Hypothalamus (tissue), 51 donors: ENCODE measurements around the gene AFMID.

ENCODE experiments used
- DNase-seq, 51 donors: peaks; one replicate each; lab custom pipeline; 2025; lab: John Stamatoyannopoulos, UW

The AFMID gene

GRCh38 chr17:78175643-78175981 lies 11.6 kb upstream of the AFMID start:
- DNase-seq = no peak

DNA sequence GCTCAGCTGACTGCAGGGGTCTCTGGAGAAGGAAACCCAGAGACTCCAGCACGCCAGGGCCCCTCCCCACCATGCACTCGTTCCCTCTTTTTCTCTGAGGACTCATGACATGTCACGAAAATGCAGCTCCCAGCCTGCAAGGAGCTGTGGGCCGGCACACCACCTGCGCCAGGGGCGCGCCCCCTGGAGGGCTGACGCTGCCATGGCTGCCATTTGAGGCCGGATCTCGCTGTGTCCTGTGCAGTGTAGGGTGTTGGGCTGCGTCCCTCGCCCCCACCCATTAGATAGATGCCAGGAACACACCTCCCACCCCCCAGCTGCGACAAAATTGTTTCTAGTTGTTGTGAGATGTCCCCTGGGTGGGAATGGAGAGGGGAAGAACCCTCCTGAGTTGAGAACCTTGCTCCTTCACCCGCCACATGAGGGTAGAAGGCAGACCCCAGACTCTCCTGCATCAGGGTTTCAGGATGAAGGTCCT lies 10.6 kb upstream of the AFMID start:
- DNase-seq = peak in 42 of 51 donors; percentile 12 to 69 (median 30)

GRCh38 chr17:78179372-78179771 lies 7.8 kb upstream of the AFMID start:
- no peak for DNase-seq

DNA sequence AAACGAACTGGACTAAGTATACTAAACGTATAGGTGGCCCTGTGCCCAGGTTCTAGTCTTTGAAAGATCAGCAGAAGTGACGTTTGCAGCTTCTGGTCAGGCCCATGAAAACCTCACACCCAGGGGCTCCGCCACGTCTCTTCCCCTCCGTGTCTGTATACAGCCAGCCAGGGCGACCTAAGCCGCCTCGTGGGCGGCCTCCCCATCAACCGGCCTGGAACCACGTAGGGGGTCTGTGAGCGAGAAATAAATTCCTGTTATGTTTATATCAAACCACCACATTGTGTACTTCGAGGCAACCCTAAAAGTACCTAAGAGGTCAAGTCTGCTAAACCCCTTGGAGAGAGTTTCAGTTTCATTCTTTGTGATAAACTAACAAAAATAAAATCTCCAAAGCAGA lies 7.1 kb upstream of the AFMID start:
- no peak for DNase-seq

GRCh38 chr17:78180508-78180907 lies 6.7 kb upstream of the AFMID start:
- no peak for DNase-seq

DNA sequence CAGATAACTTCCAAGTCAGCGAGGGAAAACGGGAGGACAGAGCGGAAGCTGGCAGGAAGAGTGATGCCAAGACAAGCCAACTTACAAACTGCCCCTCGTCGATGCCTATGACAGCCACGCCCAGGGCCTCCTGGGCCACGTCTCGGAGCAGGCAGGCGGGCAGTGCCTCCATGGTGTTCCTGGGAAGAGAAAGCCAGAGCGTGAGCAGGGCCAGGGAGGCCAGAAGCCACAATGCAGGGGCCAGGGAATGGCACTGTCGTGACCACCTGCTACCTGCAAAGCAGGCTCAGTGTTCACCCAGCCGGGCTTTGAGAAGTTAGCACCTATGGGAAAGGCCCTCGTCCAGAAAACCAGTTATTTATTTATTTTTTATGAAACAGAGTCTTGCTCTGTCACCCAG lies 4.7 kb upstream of the AFMID start:
- DNase-seq = no peak

DNA sequence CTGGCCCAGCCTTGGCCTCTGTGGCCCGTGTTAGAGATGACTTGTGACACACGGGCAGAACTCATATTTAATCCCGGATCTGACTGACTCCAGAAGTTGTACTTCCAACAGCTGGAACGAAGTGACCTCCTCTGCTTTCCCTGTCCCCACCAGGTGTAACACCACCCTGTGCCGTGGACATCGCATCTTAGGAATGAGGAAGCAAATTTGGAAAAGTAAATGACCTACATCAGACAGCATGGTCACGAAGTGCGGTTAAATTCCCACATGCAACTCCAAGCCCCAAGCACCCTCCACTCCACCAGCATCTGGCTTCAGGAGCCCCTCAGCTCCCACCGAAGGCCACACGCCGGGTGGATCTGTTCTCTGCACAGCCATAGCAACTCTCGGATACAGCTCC lies 3.2 kb upstream of the AFMID start:
- DNase-seq = no peak

DNA sequence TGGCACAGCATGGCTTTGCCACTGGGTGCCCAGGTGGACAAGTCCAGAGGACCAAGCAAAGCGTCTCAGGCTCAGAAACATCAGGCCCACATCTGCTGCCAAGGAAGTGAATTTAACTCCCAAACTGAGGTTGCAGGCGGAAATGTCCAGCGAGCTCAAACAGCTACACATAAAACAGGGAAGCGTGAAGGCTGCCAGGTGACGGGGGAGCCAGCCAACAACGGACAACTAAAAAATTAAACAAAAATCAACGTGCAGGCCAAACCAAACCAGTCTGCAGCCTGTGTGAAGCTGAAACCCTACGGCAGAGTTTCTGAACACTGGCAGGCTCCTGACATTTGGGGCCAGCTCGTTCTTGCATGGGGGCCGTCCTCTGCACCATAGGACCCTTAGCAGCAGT lies 2.8 kb upstream of the AFMID start:
- DNase-seq = no peak

DNA sequence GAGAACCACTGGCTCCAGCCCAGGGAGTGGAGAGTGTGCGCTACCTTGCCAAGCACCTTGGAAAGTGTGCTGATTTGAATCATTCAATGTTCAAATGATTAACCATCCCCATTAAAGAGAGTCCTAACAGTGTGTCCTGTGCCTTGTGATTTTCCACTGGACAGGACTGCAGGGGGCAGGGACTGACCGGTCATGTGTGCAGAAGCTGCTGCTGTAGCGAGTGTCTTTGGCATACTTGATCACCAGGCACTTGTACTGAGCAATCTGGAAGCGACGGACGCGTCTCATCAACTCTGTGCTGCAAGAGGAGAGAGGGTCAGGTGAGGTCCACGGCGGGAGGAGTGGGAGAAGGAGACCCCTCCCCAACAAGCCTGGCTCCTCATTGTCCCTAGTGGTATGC lies 2.3 kb upstream of the AFMID start:
- no peak for DNase-seq

DNA sequence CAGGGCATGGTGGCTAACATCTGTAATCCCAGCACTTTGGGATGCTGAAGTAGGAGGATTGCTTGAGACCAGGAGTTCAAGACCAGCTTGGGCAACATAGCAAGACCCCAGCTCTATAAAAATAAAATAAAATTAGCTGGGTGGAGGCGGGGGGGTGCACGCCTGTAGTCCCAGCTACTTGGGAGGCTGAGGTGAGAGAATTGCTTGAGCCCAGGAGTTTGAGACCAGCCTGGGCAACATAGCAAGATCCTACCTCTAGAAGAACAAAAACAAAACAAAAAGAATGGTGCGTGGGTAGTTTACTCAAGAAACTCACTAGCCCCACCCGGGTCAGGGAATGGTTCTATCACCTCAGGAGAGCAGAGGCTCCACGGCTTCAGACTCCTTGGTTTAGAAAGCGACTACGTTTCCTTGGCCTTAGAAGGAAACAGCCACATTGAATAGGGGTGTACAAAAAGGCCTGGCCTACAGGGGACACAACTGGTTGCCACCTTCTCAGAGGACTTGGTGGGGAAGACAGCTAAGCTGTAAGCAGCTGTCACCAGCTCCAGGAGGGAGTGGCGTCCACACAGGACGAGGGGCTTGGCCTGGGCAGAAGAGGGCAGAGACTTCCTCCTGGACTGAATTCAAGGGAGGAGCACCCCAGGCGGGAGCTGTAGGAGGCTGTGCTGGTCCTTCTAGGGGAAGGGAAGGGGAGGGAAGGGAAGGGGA lies 1.0 kb upstream of the AFMID start:
- DNase-seq = no peak

- DNase-seq = no peak
Measured at GRCh38 chr17:78196716-78197115, 9.6 kb downstream of the AFMID start.

- DNase-seq = peak in 17 of 51 donors; percentile 8 to 62 (median 26)
Measured at GRCh38 chr17:78197147-78197832, 10.1 kb downstream of the AFMID start.

- DNase-seq = no peak
Measured at GRCh38 chr17:78200451-78200850, 13.3 kb downstream of the AFMID start.

DNA sequence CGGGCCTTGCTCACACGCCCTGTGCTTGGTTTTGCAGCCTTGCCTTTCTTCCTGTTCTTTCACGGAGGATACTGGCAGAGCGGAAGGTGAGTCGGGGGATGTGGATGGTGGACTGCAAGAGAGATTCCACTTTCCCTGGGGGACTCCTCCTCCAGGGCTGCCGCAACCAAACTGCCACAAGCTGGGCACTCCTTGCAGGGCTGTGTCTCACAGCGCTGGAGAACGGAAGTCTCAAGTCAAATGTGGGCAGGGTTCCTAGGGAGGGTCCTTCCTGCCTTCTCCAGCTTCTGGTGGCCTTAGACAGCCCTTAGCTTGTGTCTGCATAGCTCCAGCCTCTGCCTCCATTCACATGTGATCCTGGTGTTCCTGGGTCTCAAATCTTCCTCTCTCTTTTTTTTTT lies 15.5 kb downstream of the AFMID start:
- no peak for DNase-seq

GRCh38 chr17:78204387-78205123 lies 17.4 kb downstream of the AFMID start:
- no peak for DNase-seq

- no peak for DNase-seq
Measured at GRCh38 chr17:78205124-78205775, 18.1 kb downstream of the AFMID start.

DNA sequence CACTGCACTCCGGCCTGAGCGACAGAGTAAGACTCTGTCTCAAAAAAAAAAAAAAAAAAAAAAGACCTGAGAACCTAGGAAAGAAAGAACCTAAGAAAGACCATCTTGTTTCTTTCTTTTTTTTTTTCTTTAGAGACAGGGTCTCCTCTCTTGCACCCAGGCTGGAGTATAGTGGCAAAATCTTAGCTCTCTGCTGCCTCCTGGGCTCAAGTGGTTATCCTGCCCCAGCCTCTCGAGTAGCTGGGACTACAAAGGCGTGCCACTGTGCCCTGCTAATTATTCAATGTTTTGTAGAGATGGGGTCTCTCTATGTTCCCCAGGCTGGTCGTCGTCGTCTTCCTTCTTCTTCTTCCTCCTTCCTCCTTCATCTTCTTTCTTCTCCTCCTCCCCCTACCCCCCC lies 19.1 kb downstream of the AFMID start:
- no peak for DNase-seq

GRCh38 chr17:78208486-78208885 lies 21.3 kb downstream of the AFMID start:
- peak in 1 of 51 donors; percentile 15 for DNase-seq

- DNase-seq = no peak
Measured at GRCh38 chr17:78210111-78210510, 22.9 kb downstream of the AFMID start.

DNA sequence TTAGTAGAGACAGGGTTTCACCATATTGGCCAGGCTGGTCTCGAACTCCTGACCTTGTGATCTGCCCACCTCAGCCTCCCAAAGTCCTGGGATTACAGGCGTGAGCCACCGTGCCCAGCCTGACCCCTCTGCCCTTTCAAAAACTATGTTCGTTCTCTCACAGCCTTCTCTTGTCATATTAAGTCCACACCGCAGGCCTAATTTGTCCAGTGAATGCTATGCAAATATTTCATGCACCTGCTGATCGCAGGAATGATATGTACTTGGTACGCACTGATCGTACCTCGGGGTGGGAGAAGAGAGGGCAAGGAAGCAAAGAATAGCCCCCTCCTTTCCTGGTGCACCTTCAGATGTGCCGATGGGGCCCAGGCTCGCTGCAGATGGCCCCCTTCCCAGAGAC lies 23.9 kb downstream of the AFMID start:
- no peak for DNase-seq

GRCh38 chr17:78214016-78214705 lies 27.0 kb downstream of the AFMID start, which contains the start of gene BIRC5:
TSS of gene BIRC5 (plus strand) at chr17:78214253. CDS start at chr17:78214317, 64 bp downstream.
- peak in 49 of 51 donors; percentile 32 to 93 (median 75) for DNase-seq
